Breast epithelium (tissue), 3 donors: ENCODE results near the gene HMGB1.

Experiments
- CTCF ChIP-seq, 3 donors: fragments of 450-650 bp; IDR thresholded peaks; one replicate each; pipeline ENCODE4 v1.5.1; 2016 to 2017; ENCODE audit warnings: antibody characterized with exemption in 3 of 3, mild to moderate bottlenecking in 3 of 3, moderate library complexity in 3 of 3
- POLR2A ChIP-seq: fragments of 450-650 bp; IDR thresholded peaks from one replicate; pipeline ENCODE4 v1.6.1; 2016; ENCODE audit warnings: antibody characterized with exemption, mild to moderate bottlenecking, moderate library complexity
- POLR2AphosphoS5 ChIP-seq, 3 donors: sonication (generic); formaldehyde crosslinking; IDR thresholded peaks; one replicate each; pipeline ENCODE4 v1.6.1; 2017; ENCODE audit warnings: antibody characterized with exemption in 3 of 3

GRCh38 chr13:30418075-30418716 lies 47.5 kb downstream of the HMGB1 start:
- TF ChIP-seq CTCF (IDR thresholded peaks at IDR 0.05) (no peak), POLR2AphosphoS5 (IDR thresholded peaks at IDR 0.05) (no peak), POLR2A (no peak)
